DMS114 treated with DMSO at 0.1 percent for 48 hours (cell line): ENCODE measurements around the gene ARHGAP26.

ENCODE experiments used
- DNase-seq: peaks from one replicate; lab custom pipeline; 2025; ENCODE audit not compliant: unreplicated experiment; lab: John Stamatoyannopoulos, UW

Gene ARHGAP26

DNA sequence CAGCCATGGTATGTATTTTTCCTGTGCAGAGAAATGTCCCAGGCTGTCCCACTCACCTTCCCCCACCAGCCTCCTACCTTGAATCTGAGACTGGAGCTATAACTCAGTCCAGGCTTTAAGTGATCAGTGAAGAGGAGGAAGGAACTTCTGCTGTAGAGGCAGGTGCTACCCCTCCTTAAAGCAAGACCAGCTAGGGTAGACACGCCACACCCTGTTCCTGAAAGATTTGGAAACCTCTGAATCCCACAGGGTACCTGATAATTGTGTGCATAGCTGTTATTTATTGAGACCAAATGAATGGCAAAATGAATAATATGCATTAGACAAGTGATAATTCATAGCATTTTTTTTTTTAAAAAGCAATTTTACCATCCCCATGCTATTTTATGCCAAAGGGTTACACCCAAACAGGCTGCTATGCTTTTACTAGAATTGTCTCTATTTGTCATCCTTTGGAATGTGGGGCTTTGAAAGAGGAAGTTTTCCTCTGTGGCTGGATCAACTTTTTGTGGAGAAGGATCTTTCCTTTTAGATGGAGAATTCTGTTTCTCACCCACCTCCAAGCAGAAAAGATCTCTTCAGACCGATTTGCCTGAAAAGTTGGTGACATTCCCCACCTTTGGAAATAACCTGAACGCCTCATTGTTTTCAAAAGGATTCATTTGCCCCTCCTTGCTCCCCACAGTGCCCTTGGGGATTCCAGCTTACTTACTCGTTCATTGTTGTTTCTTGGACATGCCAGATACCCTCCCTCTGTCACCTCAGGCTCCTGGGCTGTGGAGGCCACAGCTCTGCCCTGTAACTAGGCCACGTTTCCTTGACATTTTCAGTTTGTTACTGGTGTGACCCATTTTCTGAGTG is 384.6 kb downstream of the ARHGAP26 start:
- DNase-seq = no peak

GRCh38 chr5:143155455-143155854 is 385.3 kb downstream of the ARHGAP26 start:
- DNase-seq = no peak

GRCh38 chr5:143156086-143156485 is 385.9 kb downstream of the ARHGAP26 start:
- DNase-seq = no peak

GRCh38 chr5:143156572-143156971 is 386.4 kb downstream of the ARHGAP26 start:
- no peak for DNase-seq

GRCh38 chr5:143159031-143159430 is 388.9 kb downstream of the ARHGAP26 start:
- no peak for DNase-seq

DNA sequence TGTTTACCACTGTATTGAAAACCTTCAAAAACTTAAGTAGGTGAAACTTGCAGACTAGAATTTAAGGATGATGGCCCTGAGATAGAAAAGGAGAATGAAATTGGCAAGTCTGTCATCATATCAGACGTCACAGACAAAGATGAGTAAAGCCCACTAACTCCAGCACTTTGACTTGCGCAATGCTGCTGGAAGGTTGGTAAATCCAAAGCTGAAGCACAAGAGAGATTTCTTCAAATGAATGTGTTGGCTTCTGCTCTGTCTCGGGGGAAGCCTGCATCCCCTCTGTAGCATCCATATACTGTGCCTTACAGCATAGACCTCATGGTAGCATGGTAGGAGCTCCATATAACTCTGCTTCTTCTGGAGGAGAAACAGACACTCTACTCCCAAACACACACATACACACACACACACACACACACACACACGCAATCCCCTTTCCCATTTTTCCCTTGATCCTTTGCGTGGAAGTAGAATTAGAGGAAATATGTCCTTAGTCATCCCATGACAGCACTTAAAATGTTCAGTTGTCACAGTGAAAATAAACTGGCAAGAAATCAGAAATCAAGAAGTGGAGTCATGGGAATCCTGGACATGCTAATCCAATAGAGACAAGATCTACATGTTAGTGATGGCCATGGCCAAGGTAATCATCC is 391.8 kb downstream of the ARHGAP26 start:
- no peak for DNase-seq

DNA sequence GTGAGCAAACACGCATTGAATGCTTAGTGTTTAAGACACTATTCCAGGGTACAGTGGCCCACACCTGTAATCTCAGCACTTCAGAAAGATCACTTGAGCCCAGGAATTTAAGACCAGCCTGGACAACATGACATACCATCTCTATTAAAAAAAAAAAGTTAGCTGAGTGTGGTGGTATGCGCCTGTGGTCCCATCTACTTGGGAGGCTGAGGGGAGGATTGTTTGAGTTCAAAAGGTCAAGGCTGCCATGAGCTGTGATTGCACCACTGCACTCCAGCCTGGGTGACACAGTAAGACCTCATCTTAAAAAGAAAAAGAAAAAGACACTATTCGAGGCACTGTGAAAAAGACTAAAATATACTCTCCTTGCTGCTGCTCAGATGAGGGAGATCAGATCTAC is 392.6 kb downstream of the ARHGAP26 start:
- DNase-seq = no peak

DNA sequence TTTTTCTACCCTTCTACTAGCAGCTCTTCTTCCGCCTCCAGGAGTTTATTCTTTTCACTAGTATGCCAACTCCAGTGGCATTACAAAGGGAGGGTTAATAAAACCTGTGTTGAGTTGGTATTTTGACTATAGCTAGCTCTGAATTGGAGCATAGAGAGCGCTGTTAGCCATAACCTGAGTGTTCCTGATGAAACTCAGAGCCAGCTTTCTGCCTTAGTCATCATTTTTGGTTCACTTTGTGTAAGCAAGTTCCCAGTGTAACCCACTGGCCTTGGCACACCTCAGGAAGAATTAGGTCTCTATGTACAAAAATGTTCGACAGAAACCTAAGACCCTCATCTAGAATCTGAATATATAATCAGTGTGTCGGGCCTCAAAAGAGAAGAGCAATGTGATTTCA is 394.4 kb downstream of the ARHGAP26 start:
- DNase-seq = no peak

GRCh38 chr5:143165049-143165880 is 395.1 kb downstream of the ARHGAP26 start:
- DNase-seq = no peak

DNA sequence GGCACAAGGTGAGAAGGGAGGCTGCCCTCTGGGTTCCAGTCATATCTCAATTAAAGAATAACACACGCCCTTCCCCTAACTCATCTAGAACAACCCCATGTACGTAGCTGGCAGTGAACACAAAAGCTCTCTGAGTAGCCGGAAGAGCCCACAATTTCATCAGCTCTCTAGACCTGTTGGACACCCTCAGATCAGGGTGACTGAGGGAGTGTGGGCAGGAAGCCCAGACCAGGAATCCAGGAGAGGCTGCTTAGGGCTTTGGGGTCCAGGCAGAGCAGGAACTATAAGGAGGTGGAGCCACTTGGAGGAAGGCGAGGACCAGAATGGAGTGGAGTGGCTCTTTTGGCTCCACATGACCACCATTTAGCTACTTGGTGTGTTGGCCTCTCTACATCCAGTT is 395.9 kb downstream of the ARHGAP26 start:
- no peak for DNase-seq

DNA sequence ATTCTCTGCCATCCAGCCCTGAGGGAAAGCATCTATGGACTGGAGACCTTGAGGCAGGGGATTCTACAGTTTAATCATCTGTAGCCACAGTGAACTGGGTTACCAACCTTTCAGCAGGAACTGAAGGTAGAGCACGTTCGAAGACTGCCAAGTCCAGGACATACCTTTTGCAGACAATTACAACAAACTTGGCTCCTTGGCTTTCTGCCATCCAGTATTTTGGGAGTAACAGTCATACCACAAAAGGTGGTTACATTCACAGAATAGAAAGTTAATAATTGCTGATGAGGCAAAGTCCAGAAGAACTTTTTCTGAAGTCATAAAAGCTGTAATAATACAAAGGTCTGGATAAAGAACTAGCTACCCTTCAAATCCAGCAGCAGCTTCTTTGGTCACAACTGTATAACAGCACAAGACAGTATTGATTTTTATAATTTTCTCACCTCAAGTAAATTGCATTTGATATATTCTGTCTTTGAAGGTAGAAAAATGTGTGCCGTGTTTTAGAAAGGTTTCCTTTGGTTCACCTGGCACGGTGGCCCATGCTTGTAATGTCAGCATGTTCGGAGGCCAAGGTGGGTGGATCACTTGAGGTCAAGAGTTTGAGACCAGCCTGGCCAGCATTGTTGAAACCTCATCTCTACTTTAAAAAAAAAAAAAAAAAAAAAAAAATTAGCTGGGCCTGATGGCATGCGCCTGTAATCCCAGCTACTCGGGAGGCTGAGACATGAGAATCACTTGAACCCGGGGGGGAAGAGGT is 396.7 kb downstream of the ARHGAP26 start:
- no peak for DNase-seq

DNA sequence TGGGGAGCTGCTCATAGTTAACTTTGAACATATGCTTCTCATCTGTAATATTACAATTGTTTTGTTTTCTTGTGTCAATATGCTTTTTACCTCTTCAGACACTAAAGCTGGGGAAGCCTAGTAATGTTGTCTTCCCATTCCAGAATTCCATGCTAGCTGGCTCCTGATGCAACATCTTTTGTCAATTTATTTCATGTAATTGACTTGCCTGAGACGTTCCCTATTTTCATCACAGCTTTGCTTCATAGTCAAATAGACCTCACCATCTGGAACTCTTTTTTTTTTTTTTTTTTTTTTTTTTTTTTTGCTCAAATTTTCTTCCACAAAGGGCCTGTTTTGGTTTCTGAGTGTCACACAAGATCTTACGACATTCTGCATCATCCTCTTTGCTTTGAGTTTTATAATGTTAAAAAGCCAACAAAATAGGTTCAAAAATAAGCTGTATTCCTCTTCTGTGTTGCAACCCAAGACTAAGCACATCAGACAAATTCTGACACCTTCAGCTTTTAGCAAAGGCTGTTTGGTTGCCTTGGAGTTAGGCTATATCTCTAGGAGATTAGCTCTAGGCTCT is 398.1 kb downstream of the ARHGAP26 start:
- DNase-seq = no peak

GRCh38 chr5:143168921-143169810 is 399.0 kb downstream of the ARHGAP26 start:
- no peak for DNase-seq

- DNase-seq = no peak
These were observed 399.9 kb downstream of the ARHGAP26 start for GRCh38 chr5:143170104-143170503.

DNA sequence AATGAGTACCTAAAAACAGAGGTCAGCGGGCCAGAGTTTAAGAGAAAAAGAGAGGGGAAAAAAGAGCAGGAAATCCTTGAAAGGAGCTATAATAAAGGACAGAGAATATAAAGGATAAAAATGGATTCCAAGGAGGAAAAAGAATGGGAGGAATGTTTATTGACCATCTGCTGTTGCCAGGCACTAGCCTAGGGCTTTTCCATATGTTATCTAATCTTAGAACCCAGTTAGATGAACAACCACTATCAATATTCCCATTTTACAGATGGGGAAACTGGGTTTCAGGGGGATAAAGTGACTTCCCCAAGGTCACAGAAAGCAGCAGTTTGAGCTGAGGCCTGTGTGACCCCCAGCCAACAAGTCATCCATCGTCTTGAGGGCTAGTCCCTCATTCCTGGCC is 400.8 kb downstream of the ARHGAP26 start:
- DNase-seq = no peak

DNA sequence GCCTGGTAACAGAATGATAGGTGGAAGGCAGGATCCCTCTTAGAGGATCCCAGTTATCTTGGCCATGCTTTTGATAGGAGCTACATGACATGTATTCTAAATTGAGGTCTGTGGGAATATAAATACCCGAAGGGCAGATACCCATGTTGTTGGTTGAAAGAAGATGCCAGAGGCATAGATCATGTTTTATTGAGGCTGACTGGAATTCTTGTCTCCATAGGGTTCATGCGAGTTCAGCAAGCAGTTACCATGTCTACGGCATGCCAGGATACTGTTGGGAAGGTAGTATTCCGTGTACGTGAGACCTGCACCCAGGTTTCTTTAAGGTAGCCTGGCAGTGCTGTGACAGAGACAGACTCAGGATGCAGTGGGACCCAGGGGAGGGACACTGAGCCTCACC is 402.6 kb downstream of the ARHGAP26 start:
- no peak for DNase-seq

GRCh38 chr5:143173139-143173889 is 403.1 kb downstream of the ARHGAP26 start:
- DNase-seq = no peak

GRCh38 chr5:143174714-143175398 is 404.7 kb downstream of the ARHGAP26 start:
- no peak for DNase-seq
